Coronary artery (tissue), 2 donors: ENCODE measurements around the gene C1QL4.
"Not testable (repeated sequence)": the region's sequence is repeated elsewhere in the genome, so short reads cannot be mapped to it uniquely, and the experiment has no call there.

Experiments used
- DNase-seq: peaks from one replicate; pipeline ENCODE4 v3.0.0-alpha.2; 2017; ENCODE audit warnings: low spot score
- H3K27ac ChIP-seq, 2 donors: fragments of 200-600 bp; sonication (generic); one replicate each; pipeline ENCODE4 v1.5.1; 2016 to 2019
- H3K4me3 ChIP-seq: fragments of 200-600 bp; sonication (generic); 2 replicates; pipeline ENCODE4 v1.5.1; 2016; ENCODE audit warnings: mild to moderate bottlenecking, moderate library complexity
- TF ChIP-seq, protein P1 (sequence below): fragments of 200-600 bp; sonication (generic); IDR thresholded peaks from one replicate; pipeline ENCODE4 v1.5.1; 2019; ENCODE audit warnings: antibody characterized with exemption

C1QL4 gene

GRCh38 chr12:49283541-49284429 lies 53.2 kb downstream of the C1QL4 start:
- no peak overlapping the region for H3K27ac ChIP-seq
- no peak for DNase-seq
- TF ChIP-seq, protein P1, sequence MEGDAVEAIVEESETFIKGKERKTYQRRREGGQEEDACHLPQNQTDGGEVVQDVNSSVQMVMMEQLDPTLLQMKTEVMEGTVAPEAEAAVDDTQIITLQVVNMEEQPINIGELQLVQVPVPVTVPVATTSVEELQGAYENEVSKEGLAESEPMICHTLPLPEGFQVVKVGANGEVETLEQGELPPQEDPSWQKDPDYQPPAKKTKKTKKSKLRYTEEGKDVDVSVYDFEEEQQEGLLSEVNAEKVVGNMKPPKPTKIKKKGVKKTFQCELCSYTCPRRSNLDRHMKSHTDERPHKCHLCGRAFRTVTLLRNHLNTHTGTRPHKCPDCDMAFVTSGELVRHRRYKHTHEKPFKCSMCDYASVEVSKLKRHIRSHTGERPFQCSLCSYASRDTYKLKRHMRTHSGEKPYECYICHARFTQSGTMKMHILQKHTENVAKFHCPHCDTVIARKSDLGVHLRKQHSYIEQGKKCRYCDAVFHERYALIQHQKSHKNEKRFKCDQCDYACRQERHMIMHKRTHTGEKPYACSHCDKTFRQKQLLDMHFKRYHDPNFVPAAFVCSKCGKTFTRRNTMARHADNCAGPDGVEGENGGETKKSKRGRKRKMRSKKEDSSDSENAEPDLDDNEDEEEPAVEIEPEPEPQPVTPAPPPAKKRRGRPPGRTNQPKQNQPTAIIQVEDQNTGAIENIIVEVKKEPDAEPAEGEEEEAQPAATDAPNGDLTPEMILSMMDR: no peak

GRCh38 chr12:49282740-49283375 lies 54.1 kb downstream of the C1QL4 start:
- not testable (repeated sequence) for DNase-seq, H3K27ac ChIP-seq, H3K4me3 ChIP-seq

More at GRCh38 chr12:49283541-49284429, 53.2 kb downstream of the C1QL4 start:
- H3K4me3 ChIP-seq: no peak overlapping the region
